Measurements from ENCODE around the gene KCNH1. TPM values are rescaled to one million over a fixed set of nuclear protein-coding genes. Genes with fewer than 3 reads are reported as not detected.

KCNH1 gene
- total RNA-seq, 1 experiment from 2014 or later: 0.17 TPM

- ATAC-seq (no peak), DNase-seq (ENCODE audit: low spot score) (no peak)
- no peaks in the 10 kb centered on the region for H3K36me3 Mint-ChIP-seq
- POLR2A ChIA-PET: no interaction called here
- H3K27ac Mint-ChIP-seq: no peak overlapping the region
- TF ChIP-seq GRHL2 (CRISPR knock-in tag; IDR thresholded peaks at IDR 0.05; ENCODE audit: insufficient replicate concordance, severe bottlenecking) (no peak), ZNF512 (CRISPR knock-in tag; IDR thresholded peaks at IDR 0.05; ENCODE audit: borderline replicate concordance) (no peak), ZNF138 (CRISPR knock-in tag; conservative IDR thresholded peaks at IDR 0.05) (no peak), ZNF219 (CRISPR knock-in tag; IDR thresholded peaks at IDR 0.05; ENCODE audit: borderline replicate concordance) (no peak), MLX (CRISPR knock-in tag; IDR thresholded peaks at IDR 0.05) (no peak), GABPB1 (CRISPR knock-in tag; IDR thresholded peaks at IDR 0.05) (no peak), EMX1 (CRISPR knock-in tag; IDR thresholded peaks at IDR 0.05) (no peak), HMGA2 (CRISPR knock-in tag; IDR thresholded peaks at IDR 0.05) (no peak), MAX (CRISPR knock-in tag; IDR thresholded peaks at IDR 0.05) (no peak), MXD4 (CRISPR knock-in tag; IDR thresholded peaks at IDR 0.05; ENCODE audit: borderline replicate concordance) (no peak), ETV6 (CRISPR knock-in tag; IDR thresholded peaks at IDR 0.05) (no peak), KAT7 (CRISPR knock-in tag; IDR thresholded peaks at IDR 0.05; ENCODE audit: borderline replicate concordance) (no peak), ESRRA (CRISPR knock-in tag; IDR thresholded peaks at IDR 0.05; ENCODE audit: borderline replicate concordance) (no peak)
- H3K4me1 Mint-ChIP-seq: no peaks in the 10 kb centered on the region
- CTCF ChIA-PET: interaction anchor here (0.5 kb wide), 1 partner anchor 60 kb away, joined by 3 read pairs; no protein-coding TSS in a partner anchor
- H3K9me3 Mint-ChIP-seq: no peaks in the 10 kb centered on the region
- H3K4me3 Mint-ChIP-seq: no peak overlapping the region
- no peaks in the 10 kb centered on the region for H3K27me3 Mint-ChIP-seq (ENCODE audit: low read depth)
Measured at GRCh38 chr1:210678306-210678705, 455.6 kb downstream of the KCNH1 start.

- H3K4me1 Mint-ChIP-seq: no peaks in the 10 kb centered on the region
- no peak for DNase-seq (ENCODE audit: low spot score)
- H3K9me3 Mint-ChIP-seq: no peaks in the 10 kb centered on the region
- CTCF ChIA-PET: no interaction called here
- H3K4me3 Mint-ChIP-seq: no peak overlapping the region
- no peak overlapping the region for H3K27ac Mint-ChIP-seq
- no peaks in the 10 kb centered on the region for H3K36me3 Mint-ChIP-seq
- TF ChIP-seq ATF3 (CRISPR knock-in tag; conservative IDR thresholded peaks at IDR 0.05): no peak
- no peak for ATAC-seq
- H3K27me3 Mint-ChIP-seq (ENCODE audit: low read depth): no peaks in the 10 kb centered on the region
- POLR2A ChIA-PET: no interaction called here
Measured at GRCh38 chr1:210677533-210677932, 456.4 kb downstream of the KCNH1 start.

- Mint-ChIP-seq H3K4me3 (no peak overlapping the region), H3K27ac (no peak overlapping the region), H3K9me3 (no peaks in the 10 kb centered on the region), H3K27me3 (ENCODE audit: low read depth) (no peaks in the 10 kb centered on the region), H3K36me3 (no peaks in the 10 kb centered on the region), H3K4me1 (no peaks in the 10 kb centered on the region)
- ChIA-PET CTCF (no interaction called here), POLR2A (no interaction called here)
- TF ChIP-seq OVOL2 (CRISPR knock-in tag; IDR thresholded peaks at IDR 0.05; ENCODE audit: borderline replicate concordance) (no peak), FOXP1 (CRISPR knock-in tag; IDR thresholded peaks at IDR 0.05; ENCODE audit: borderline replicate concordance) (no peak), NFE2L1 (CRISPR knock-in tag; IDR thresholded peaks at IDR 0.05) (no peak)
- DNase-seq (ENCODE audit: low spot score) (no peak), ATAC-seq (no peak)
Measured at GRCh38 chr1:210676539-210676938, 457.4 kb downstream of the KCNH1 start.

- ATAC-seq: no peak
- Mint-ChIP-seq H3K4me3 (no peak overlapping the region), H3K27me3 (ENCODE audit: low read depth) (no peaks in the 10 kb centered on the region), H3K36me3 (no peaks in the 10 kb centered on the region), H3K27ac (no peak overlapping the region), H3K4me1 (no peaks in the 10 kb centered on the region), H3K9me3 (no peaks in the 10 kb centered on the region)
- POLR2A ChIA-PET: no interaction called here
- CTCF ChIA-PET: interaction anchor here (0.5 kb wide), 1 partner anchor 113 kb away, joined by 4 read pairs; no protein-coding TSS in a partner anchor
- no peak for DNase-seq (ENCODE audit: low spot score)
- TF ChIP-seq ETV6 (CRISPR knock-in tag; IDR thresholded peaks at IDR 0.05) (no peak), E2F4 (CRISPR knock-in tag; IDR thresholded peaks at IDR 0.05; ENCODE audit: borderline replicate concordance, low read depth) (no peak), FOXP4 (CRISPR knock-in tag; IDR thresholded peaks at IDR 0.05) (no peak), NR1H2 (CRISPR knock-in tag; IDR thresholded peaks at IDR 0.05) (no peak), ZNF121 (CRISPR knock-in tag; IDR thresholded peaks at IDR 0.05) (no peak), RORB (CRISPR knock-in tag; IDR thresholded peaks at IDR 0.05) (no peak), USF2 (CRISPR knock-in tag; IDR thresholded peaks at IDR 0.05) (no peak), TEAD4 (CRISPR knock-in tag; IDR thresholded peaks at IDR 0.05) (no peak), ZNF671 (CRISPR knock-in tag; IDR thresholded peaks at IDR 0.05) (no peak)
Measured at GRCh38 chr1:210674151-210674550, 459.8 kb downstream of the KCNH1 start.
